ENCODE measurements around the gene MPP7.

DNA sequence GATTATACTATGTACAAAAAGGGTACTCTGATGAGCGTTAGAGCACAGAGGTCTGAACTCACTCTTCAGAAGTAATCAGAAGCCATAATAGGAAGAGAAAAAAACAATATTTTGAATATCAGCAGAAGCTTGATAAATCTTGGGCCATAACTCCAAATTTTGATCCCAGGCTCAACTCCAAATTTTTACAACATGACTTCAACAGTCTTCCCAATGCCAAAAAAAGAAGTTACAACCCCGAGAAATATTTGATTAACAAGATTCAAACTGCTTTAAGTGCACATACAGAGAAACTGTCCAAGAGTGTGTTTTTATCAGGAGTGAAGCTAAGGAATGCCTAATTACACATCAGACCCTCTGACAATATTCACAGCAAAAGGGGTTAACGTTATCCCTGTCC, 7.5 kb downstream of the MPP7 start:
- TF ChIP-seq POLR2A (IDR thresholded peaks at IDR 0.05; ENCODE audit: low read length) = no peak
- TF ChIP-seq GATA1 (IDR thresholded peaks at IDR 0.05; ENCODE audit: low read depth, low read length) = no peak

Data from erythroblast (primary cell).